H1 (cell line): ENCODE measurements around the gene UMODL1. TPM values are rescaled to one million over a fixed set of nuclear protein-coding genes. Genes with fewer than 3 reads are reported as not detected.

ENCODE experiments used
- CTCF ChIA-PET: fragments of 300-600 bp; sonication (Branson Sonifier 250); formaldehyde crosslinking; loops from one replicate; lab custom pipeline; 2021; ENCODE audit not compliant: partially characterized antibody; lab: Charles Lee
- POLR2A ChIA-PET: fragments of 300-600 bp; sonication (Branson Sonifier 250); formaldehyde crosslinking; loops from one replicate; lab custom pipeline; 2021; ENCODE audit warnings: inconsistent platforms; ENCODE audit not compliant: partially characterized antibody; lab: Charles Lee
- DNase-seq, 2 experiments: peaks; one replicate each; pipeline versions ENCODE4 v3.0.0 to v3.0.0-alpha.2; 2010 to 2022; ENCODE audit warnings: low spot score in 2 of 2, low read depth in 1 of 2, mixed read lengths in 1 of 2
- FAIRE-seq: peaks from 2 replicates; lab custom pipeline; 2011; peaks lifted over from hg19 to GRCh38; lab: Jason Lieb, UNC
- H2AFZ ChIP-seq: 2 replicates; pipeline ENCODE4 v1.8.1; 2012; ENCODE audit warnings: low read length, inconsistent platforms
- H2AK5ac ChIP-seq: 2 replicates; pipeline ENCODE4 v1.6.1; 2013; ENCODE audit warnings: low read depth, low read length
- H2BK120ac ChIP-seq: replicated peaks from 2 replicates; pipeline ENCODE3; 2013; ENCODE audit warnings: low read depth, low read length, inconsistent platforms
- H2BK12ac ChIP-seq: 2 replicates; pipeline ENCODE4 v1.6.1; 2013; ENCODE audit warnings: low read depth, low read length
- H2BK15ac ChIP-seq: 2 replicates; pipeline ENCODE4 v1.6.1; 2013; ENCODE audit warnings: low read length
- H2BK20ac ChIP-seq: 2 replicates; pipeline ENCODE4 v1.6.1; 2013; ENCODE audit warnings: low read length
- H2BK5ac ChIP-seq: 2 replicates; pipeline ENCODE4 v1.6.1; 2013; ENCODE audit warnings: low read depth, low read length
- H3K14ac ChIP-seq: 2 replicates; pipeline ENCODE4 v1.6.1; 2013; ENCODE audit warnings: inconsistent platforms; ENCODE audit not compliant: insufficient read length
- H3K18ac ChIP-seq: 2 replicates; pipeline ENCODE4 v1.6.1; 2013; ENCODE audit warnings: low read length; ENCODE audit errors: extremely low read depth
- H3K23ac ChIP-seq: 2 replicates; pipeline ENCODE4 v1.6.1; 2013; ENCODE audit warnings: inconsistent platforms; ENCODE audit not compliant: insufficient read length
- H3K23me2 ChIP-seq: 2 replicates; pipeline ENCODE4 v1.6.1; 2013; ENCODE audit warnings: low read depth, low read length
- H3K27ac ChIP-seq: 2 replicates; pipeline ENCODE4 v1.6.1; 2011; ENCODE audit warnings: low read depth, low read length, inconsistent platforms
- H3K27me3 ChIP-seq, 4 experiments: replicated peaks in 1 of 4; 1 replicate in 1 of 4; 2 replicates in 3 of 4; pipeline versions ENCODE4 v1.6.1 to v1.8.1; 2011 to 2013; ENCODE audit warnings: low read length in 3 of 4, mild to moderate bottlenecking in 3 of 4, inconsistent platforms in 2 of 4, mixed read lengths in 2 of 4, moderate library complexity in 1 of 4; ENCODE audit not compliant: control insufficient read depth in 3 of 4, insufficient read depth in 3 of 4; ENCODE audit errors: extremely low read depth in 1 of 4
- H3K36me3 ChIP-seq, 4 experiments: 2 replicates each; pipeline versions ENCODE4 v1.6.1 to v1.8.1; 2011 to 2013; ENCODE audit warnings: mild to moderate bottlenecking in 4 of 4, low read length in 3 of 4, moderate library complexity in 2 of 4, control low read depth in 1 of 4, inconsistent platforms in 1 of 4; ENCODE audit not compliant: insufficient read depth in 4 of 4, control insufficient read depth in 2 of 4
- H3K4ac ChIP-seq: replicated peaks from 2 replicates; pipeline ENCODE3; 2013; ENCODE audit warnings: low read length, low read depth, mixed read lengths, inconsistent platforms; ENCODE audit not compliant: insufficient read length
- H3K4me1 ChIP-seq, 4 experiments: replicated peaks in 1 of 4; 1 replicate in 1 of 4; 2 replicates in 3 of 4; pipeline versions ENCODE4 v1.6.1 to v1.8.1; 2011 to 2013; ENCODE audit warnings: low read length in 3 of 4, inconsistent platforms in 2 of 4, mixed read lengths in 1 of 4; ENCODE audit not compliant: insufficient read depth in 4 of 4, control insufficient read depth in 3 of 4
- H3K4me2 ChIP-seq, 2 experiments: 2 replicates each; pipeline versions ENCODE4 v1.6.1 to v1.8.1; 2011 to 2013; ENCODE audit warnings: low read depth in 2 of 2, low read length in 2 of 2, control low read depth in 1 of 2, inconsistent platforms in 1 of 2, mild to moderate bottlenecking in 1 of 2; ENCODE audit not compliant: insufficient read depth in 1 of 2
- H3K4me3 ChIP-seq, 4 experiments: fragments of 200-600, 300-600 bp in 1 of 4; sonication (generic), shearing (Covaris generic), sonication (Bioruptor Twin) in 1 of 4; 2 replicates each; pipeline versions ENCODE4 v1.5.1 to v1.8.1; 2011 to 2016; ENCODE audit warnings: low read length in 4 of 4, low read depth in 3 of 4, control low read depth in 2 of 4, inconsistent platforms in 2 of 4, mild to moderate bottlenecking in 2 of 4, mixed read lengths in 1 of 4, moderate library complexity in 1 of 4; ENCODE audit not compliant: insufficient read depth in 2 of 4; ENCODE audit errors: extremely low read depth in 1 of 4
- H3K56ac ChIP-seq: replicated peaks from 2 replicates; pipeline ENCODE3; 2013; ENCODE audit warnings: low read depth, mild to moderate bottlenecking, mixed read lengths, low read length, inconsistent platforms; ENCODE audit not compliant: insufficient read length
- H3K79me1 ChIP-seq: 2 replicates; pipeline ENCODE4 v1.6.1; 2013; ENCODE audit warnings: low read depth, low read length, control low read depth
- H3K79me2 ChIP-seq, 2 experiments: 2 replicates each; pipeline versions ENCODE4 v1.6.1 to v1.8.1; 2012 to 2013; ENCODE audit warnings: low read length in 2 of 2, mild to moderate bottlenecking in 2 of 2, inconsistent platforms in 1 of 2; ENCODE audit not compliant: insufficient read depth in 2 of 2, control insufficient read depth in 1 of 2
- H3K9ac ChIP-seq, 4 experiments: replicated peaks in 1 of 4; 1 replicate in 1 of 4; 2 replicates in 3 of 4; pipeline versions ENCODE4 v1.6.1 to v1.8.1; 2011 to 2013; ENCODE audit warnings: low read depth in 3 of 4, low read length in 3 of 4, control low read depth in 2 of 4, mild to moderate bottlenecking in 2 of 4, moderate library complexity in 2 of 4, inconsistent platforms in 1 of 4; ENCODE audit errors: extremely low read depth in 1 of 4
- H3K9me3 ChIP-seq, 2 experiments: 2 replicates each; pipeline versions ENCODE4 v1.6.1 to v1.8.1; 2012 to 2013; ENCODE audit warnings: mild to moderate bottlenecking in 2 of 2, moderate library complexity in 2 of 2, control low read depth in 1 of 2, inconsistent platforms in 1 of 2, low read depth in 1 of 2, low read length in 1 of 2, mixed read lengths in 1 of 2; ENCODE audit not compliant: insufficient read depth in 2 of 2
- H4K20me1 ChIP-seq, 2 experiments: replicated peaks in 1 of 2; 2 replicates each; pipeline versions ENCODE3 to v1.8.1; 2011 to 2013; ENCODE audit warnings: inconsistent platforms in 2 of 2, low read length in 2 of 2, mild to moderate bottlenecking in 1 of 2; ENCODE audit not compliant: insufficient read depth in 2 of 2, control insufficient read depth in 1 of 2
- H4K5ac ChIP-seq: 2 replicates; pipeline ENCODE4 v1.6.1; 2013; ENCODE audit warnings: low read length, low read depth, mixed read lengths, inconsistent platforms; ENCODE audit not compliant: insufficient read length
- H4K8ac ChIP-seq: 2 replicates; pipeline ENCODE4 v1.8.0; 2013; ENCODE audit warnings: mild to moderate bottlenecking, moderate library complexity, low read length, inconsistent platforms; ENCODE audit not compliant: insufficient read depth; ENCODE audit errors: extremely low read depth
- H4K91ac ChIP-seq: replicated peaks from 2 replicates; pipeline ENCODE3; 2013; ENCODE audit warnings: low read length, mixed read lengths, inconsistent platforms; ENCODE audit not compliant: insufficient read length
- EGR1 ChIP-seq: IDR thresholded peaks from 2 replicates; pipeline ENCODE4 v1.6.1; 2011; ENCODE audit warnings: low read depth, low read length, borderline replicate concordance
- JUND ChIP-seq: IDR thresholded peaks from 2 replicates; pipeline ENCODE4 v1.6.1; 2011; ENCODE audit warnings: mild to moderate bottlenecking, improper control_type of control experiment, low read length
- RAD21 ChIP-seq, 2 experiments: IDR thresholded peaks in 1 of 2; conservative IDR thresholded peaks in 1 of 2; 2 replicates each; pipeline ENCODE4 v1.6.1; 2011; ENCODE audit warnings: low read depth in 2 of 2, low read length in 2 of 2, improper control_type of control experiment in 1 of 2, inconsistent platforms in 1 of 2, mild to moderate bottlenecking in 1 of 2, moderate library complexity in 1 of 2
- SP1 ChIP-seq: IDR thresholded peaks from 2 replicates; pipeline ENCODE4 v1.6.1; 2011; ENCODE audit warnings: low read depth, low read length
- WGBS, 2 experiments: shearing (Covaris generic) in 1 of 2; methylation state at CpG; one replicate each; pipeline versions ENCODE4 v1.1.6 to v1.1.7; 2013 to 2015; ENCODE audit warnings: low lambda C conversion rate in 2 of 2, mixed read lengths in 2 of 2, inconsistent platforms in 1 of 2, low coverage in 1 of 2, missing lambda C conversion rate in 1 of 2; ENCODE audit not compliant: insufficient replicate concordance in 2 of 2, insufficient coverage in 1 of 2, insufficient read length in 1 of 2; ENCODE audit errors: extremely low coverage in 1 of 2, missing lambda C conversion rate in 1 of 2; 5-methylcytosine and 5-hydroxymethylcytosine counted together
- polyA plus RNA-seq, 7 experiments: library from polyadenylated mRNA; depleted of rRNA in 3 of 7; stranded (reverse) in 5 of 7; unstranded in 2 of 7; fragments of >200 nt in 5 of 7; fragments of 200-250 nt in 2 of 7; gene quantifications; 1 replicate in 5 of 7; 2 replicates in 1 of 7; 4 replicates in 1 of 7; pipeline versions ENCODE4 v1.2.1 to v1.2.3, GENCODE V29; 2011 to 2013; ENCODE audit warnings: missing spikeins in 2 of 7, mixed read lengths in 2 of 7
- total RNA-seq: library from RNA; stranded (reverse); fragmentation: NEBNext Ultra II Directional; extraction: Animal tissue kit (Norgen Biotek cat#: 25700); gene quantifications from 2 replicates; pipeline ENCODE4 v1.2.1, GENCODE V29; 2021
- TF ChIP-seq, protein P1 (sequence below), 3 experiments: IDR thresholded peaks; 1 replicate in 2 of 3; 2 replicates in 1 of 3; pipeline versions ENCODE4 v1.5.1 to v1.6.1; 2011; ENCODE audit warnings: low read length in 3 of 3, mild to moderate bottlenecking in 3 of 3, inconsistent platforms in 2 of 3, low read depth in 1 of 3, moderate library complexity in 1 of 3; ENCODE audit not compliant: insufficient read depth in 1 of 3; ENCODE audit errors: control extremely low read depth in 1 of 3

UMODL1 gene
- total and polyA plus RNA-seq, 2 of the 8 experiments (the other 6 are each of a cell fraction or from before 2014, with no cell fraction given) = not detected

DNA sequence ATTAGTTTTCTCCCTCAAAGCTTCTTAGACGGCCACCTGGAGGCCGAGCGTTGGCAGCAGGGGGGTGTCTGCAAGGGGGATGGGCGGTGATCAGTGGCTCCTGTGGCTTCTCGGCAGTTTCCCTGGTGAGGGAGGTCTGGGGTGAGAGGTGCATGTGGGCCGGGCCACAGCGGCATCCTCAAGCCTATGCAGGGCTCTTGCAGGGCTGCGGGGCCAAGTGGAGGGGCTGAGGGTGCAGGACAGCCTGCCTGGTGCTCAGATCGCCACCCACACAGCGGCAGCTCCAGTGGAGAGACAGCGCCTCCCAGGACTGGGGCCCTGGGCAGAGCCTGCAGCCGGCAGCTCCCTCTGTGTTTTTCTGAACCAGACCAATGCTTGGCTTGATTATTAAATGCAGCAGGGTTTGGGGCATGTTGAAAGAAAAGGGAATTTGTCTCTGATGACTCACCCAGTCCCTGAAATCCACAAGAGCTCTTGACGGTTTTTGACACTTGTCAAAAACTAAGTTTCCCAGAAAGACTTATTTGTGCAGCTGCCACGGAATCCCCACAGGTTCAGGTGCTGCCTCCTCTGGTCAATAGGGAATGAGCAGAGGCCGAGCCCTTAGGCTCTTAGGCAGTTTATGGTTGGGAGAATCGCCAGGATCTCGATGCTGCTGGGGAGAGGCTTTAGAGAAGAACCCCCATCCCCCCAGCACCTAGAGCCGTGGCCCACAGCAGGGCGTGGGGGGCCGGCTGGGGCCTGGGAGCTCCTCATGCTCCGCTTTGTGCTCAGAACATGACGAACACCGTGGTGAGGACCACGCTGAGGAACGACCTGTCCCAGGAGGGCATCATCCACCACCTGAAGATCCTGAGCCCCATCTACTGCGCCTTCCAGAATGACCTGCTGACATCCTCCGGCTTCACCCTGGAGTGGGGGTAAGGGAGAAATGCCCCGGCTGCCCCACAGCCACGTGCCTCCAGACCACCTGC, 54.7 kb downstream of the UMODL1 start:
- Histone ChIP-seq H3K23ac (no peak overlapping the region), H3K27me3 (no peaks in the 10 kb centered on the region), H2BK20ac (no peak overlapping the region), H3K4me2 (no peak overlapping the region), H2BK120ac (no peak overlapping the region), H3K9ac (no peak overlapping the region), H3K79me2 (no peaks in the 10 kb centered on the region), H3K36me3 (no peaks in the 10 kb centered on the region; a peak in 1 of 8 replicates), H3K9me3 (no peaks in the 10 kb centered on the region), H3K56ac (no peak overlapping the region), H2BK5ac (no peak overlapping the region), H2AK5ac (no peak overlapping the region), H2BK12ac (no peak overlapping the region), H3K4ac (no peak overlapping the region), H2AFZ (no peak overlapping the region), H4K91ac (no peak overlapping the region), H4K20me1 (peaks cover 0 to 6% of the 10 kb centered on the region in 2 experiments), H3K14ac (no peak overlapping the region), H3K23me2 (peaks cover 3% of the 10 kb centered on the region; the same call in 1 of the 2 replicates), H4K5ac (no peak overlapping the region), H3K4me1 (peaks cover 0 to 6% (median 4%) of the 10 kb centered on the region in 4 experiments; a peak in 4 of 7 replicates)
- FAIRE-seq (no peak), DNase-seq (no peak)
- ChIA-PET POLR2A (interaction anchor here (0.9 kb wide), 1 partner anchor 9 kb away, joined by 3 read pairs; no protein-coding TSS in a partner anchor), CTCF (interaction anchor here (0.6 to 2.2 kb wide), 20 partner anchors 8 to 483 kb away, joined by 3 to 12 read pairs (median 4); no protein-coding TSS in a partner anchor)
- WGBS, 2 experiments = 91% methylated on average over 26 of the region's 29 CpGs; no CpG with 5 or more reads in 1 of the 2 experiments
- TF ChIP-seq JUND (0 out of 2 replicates have a peak, but pooled peaks have one; percentile 12), SP1 (no peak), EGR1 (peak; percentile 22; the same call in 1 of the 2 replicates), RAD21 (IDR thresholded peaks at IDR 0.05 in 1 of 2, conservative IDR thresholded peaks at IDR 0.05 in 1 of 2; ENCODE audit: low read depth in 2 of 2, low read length in 2 of 2) (peak; percentile 12 to 32; a peak in 2 of 4 replicates)
- TF ChIP-seq, protein P1, sequence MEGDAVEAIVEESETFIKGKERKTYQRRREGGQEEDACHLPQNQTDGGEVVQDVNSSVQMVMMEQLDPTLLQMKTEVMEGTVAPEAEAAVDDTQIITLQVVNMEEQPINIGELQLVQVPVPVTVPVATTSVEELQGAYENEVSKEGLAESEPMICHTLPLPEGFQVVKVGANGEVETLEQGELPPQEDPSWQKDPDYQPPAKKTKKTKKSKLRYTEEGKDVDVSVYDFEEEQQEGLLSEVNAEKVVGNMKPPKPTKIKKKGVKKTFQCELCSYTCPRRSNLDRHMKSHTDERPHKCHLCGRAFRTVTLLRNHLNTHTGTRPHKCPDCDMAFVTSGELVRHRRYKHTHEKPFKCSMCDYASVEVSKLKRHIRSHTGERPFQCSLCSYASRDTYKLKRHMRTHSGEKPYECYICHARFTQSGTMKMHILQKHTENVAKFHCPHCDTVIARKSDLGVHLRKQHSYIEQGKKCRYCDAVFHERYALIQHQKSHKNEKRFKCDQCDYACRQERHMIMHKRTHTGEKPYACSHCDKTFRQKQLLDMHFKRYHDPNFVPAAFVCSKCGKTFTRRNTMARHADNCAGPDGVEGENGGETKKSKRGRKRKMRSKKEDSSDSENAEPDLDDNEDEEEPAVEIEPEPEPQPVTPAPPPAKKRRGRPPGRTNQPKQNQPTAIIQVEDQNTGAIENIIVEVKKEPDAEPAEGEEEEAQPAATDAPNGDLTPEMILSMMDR (IDR thresholded peaks at IDR 0.05; ENCODE audit: control extremely low read depth in 1 of 3, insufficient read depth in 1 of 3, low read depth in 1 of 3, low read length in 3 of 3) = peak; percentile 35 to 54 (median 54)
- TF ChIP-seq, all 59 proteins: peak for 4
- Histone ChIP-seq H3K18ac (no peak overlapping the region), H3K27ac (no peak overlapping the region), H4K8ac (no peak overlapping the region), H3K79me1 (no peaks in the 10 kb centered on the region), H2BK15ac (no peak overlapping the region), H3K4me3 (no peak overlapping the region)
